ENCODE measurements around the gene TFR2. TPM values are rescaled to one million over a fixed set of nuclear protein-coding genes. Genes with fewer than 3 reads are reported as not detected.
A peak's percentile ranks its signal among the peaks of the same experiment; 100 is the strongest.

Gene TFR2
- total and polyA plus RNA-seq, 2 of the 13 experiments (the other 11 are each of a cell fraction or from before 2014, with no cell fraction given), result 36.9 to 64.2 TPM

DNA sequence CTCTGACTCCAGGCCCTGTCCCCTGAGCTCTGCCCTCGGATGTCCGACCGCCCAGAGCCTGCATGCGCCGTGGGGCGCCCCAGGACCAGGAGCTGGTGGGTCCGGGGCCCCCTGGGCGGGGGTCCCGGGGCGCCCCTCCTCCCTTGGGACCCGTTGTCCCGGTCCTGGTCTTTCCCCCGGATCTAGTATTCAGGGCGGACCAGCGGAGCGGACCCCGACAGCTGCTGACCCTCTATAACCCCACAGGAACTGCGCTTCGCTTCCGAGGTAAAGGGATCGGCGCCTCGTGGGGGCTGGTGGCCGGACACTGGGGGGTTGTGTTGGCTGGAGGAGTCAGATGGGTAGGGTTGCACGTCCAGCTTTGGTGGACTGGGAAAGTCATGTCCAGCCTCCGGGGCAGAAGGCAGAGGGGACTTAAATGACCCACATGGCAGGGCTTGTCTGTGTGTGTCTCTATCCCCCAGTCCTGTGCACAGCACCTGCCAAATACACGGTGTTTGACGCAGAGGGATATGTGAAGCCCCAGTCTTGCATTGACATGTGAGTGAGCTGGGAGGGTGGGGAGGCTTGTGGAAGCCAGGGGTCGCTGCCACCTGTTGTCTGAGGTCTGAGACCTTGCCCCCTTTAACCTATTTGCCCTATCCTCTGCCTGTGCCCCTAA is 28.5 kb downstream of the TFR2 start (continued):
- TF ChIP-seq, protein P1, sequence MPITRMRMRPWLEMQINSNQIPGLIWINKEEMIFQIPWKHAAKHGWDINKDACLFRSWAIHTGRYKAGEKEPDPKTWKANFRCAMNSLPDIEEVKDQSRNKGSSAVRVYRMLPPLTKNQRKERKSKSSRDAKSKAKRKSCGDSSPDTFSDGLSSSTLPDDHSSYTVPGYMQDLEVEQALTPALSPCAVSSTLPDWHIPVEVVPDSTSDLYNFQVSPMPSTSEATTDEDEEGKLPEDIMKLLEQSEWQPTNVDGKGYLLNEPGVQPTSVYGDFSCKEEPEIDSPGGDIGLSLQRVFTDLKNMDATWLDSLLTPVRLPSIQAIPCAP (CRISPR knock-in tag; IDR thresholded peaks at IDR 0.05; ENCODE audit: low read depth), result no peak
- TF ChIP-seq ZNF333 (CRISPR knock-in tag; IDR thresholded peaks at IDR 0.05; ENCODE audit: borderline replicate concordance) (0 out of 2 replicates have a peak, but pooled peaks have one; percentile 71), ZNF891 (CRISPR knock-in tag; IDR thresholded peaks at IDR 0.05) (no peak), PHF5A (CRISPR knock-in tag; IDR thresholded peaks at IDR 0.05; ENCODE audit: low read depth, unreplicated experiment) (no peak), NFRKB (IDR thresholded peaks at IDR 0.05) (no peak), ZNF143 (CRISPR knock-in tag; IDR thresholded peaks at IDR 0.05) (no peak), NONO (IDR thresholded peaks at IDR 0.05) (no peak), NONO (CRISPR knock-in tag; conservative IDR thresholded peaks at IDR 0.05) (no peak), MEF2D (CRISPR knock-in tag; IDR thresholded peaks at IDR 0.05) (no peak)
- TF ChIP-seq, protein P2, sequence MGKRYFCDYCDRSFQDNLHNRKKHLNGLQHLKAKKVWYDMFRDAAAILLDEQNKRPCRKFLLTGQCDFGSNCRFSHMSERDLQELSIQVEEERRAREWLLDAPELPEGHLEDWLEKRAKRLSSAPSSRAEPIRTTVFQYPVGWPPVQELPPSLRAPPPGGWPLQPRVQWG (CRISPR knock-in tag; IDR thresholded peaks at IDR 0.05; ENCODE audit: borderline replicate concordance, low read depth), result no peak
- TF ChIP-seq, protein P3, sequence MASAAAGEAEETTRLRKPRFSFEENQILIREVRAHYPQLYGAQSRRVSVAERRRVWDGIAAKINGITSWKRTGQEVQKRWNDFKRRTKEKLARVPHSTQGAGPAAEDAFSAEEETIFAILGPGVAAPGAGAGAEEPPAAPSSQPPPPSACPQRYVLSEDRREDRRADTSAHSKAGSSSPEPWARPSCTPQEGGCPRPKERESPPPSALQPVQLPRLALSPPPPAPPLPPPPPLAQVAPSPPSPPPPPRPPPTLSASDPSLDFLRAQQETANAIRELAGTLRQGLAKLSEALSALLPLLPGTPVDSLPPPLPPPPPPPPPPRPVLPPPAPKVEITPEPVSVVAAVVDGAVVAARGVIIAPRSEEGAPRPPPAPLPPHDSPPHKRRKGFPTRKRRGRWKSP (CRISPR knock-in tag; IDR thresholded peaks at IDR 0.05), result no peak
- TF ChIP-seq, protein P4, sequence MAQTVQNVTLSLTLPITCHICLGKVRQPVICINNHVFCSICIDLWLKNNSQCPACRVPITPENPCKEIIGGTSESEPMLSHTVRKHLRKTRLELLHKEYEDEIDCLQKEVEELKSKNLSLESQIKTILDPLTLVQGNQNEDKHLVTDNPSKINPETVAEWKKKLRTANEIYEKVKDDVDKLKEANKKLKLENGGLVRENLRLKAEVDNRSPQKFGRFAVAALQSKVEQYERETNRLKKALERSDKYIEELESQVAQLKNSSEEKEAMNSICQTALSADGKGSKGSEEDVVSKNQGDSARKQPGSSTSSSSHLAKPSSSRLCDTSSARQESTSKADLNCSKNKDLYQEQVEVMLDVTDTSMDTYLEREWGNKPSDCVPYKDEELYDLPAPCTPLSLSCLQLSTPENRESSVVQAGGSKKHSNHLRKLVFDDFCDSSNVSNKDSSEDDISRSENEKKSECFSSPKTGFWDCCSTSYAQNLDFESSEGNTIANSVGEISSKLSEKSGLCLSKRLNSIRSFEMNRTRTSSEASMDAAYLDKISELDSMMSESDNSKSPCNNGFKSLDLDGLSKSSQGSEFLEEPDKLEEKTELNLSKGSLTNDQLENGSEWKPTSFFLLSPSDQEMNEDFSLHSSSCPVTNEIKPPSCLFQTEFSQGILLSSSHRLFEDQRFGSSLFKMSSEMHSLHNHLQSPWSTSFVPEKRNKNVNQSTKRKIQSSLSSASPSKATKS (CRISPR knock-in tag; IDR thresholded peaks at IDR 0.05), result no peak
- TF ChIP-seq, protein P5, sequence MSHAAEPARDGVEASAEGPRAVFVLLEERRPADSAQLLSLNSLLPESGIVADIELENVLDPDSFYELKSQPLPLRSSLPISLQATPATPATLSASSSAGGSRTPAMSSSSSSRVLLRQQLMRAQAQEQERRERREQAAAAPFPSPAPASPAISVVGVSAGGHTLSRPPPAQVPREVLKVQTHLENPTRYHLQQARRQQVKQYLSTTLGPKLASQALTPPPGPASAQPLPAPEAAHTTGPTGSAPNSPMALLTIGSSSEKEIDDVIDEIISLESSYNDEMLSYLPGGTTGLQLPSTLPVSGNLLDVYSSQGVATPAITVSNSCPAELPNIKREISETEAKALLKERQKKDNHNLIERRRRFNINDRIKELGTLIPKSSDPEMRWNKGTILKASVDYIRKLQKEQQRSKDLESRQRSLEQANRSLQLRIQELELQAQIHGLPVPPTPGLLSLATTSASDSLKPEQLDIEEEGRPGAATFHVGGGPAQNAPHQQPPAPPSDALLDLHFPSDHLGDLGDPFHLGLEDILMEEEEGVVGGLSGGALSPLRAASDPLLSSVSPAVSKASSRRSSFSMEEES (CRISPR knock-in tag; IDR thresholded peaks at IDR 0.05), result no peak; the same call in 1 of the 2 replicates
- TF ChIP-seq, protein P6, sequence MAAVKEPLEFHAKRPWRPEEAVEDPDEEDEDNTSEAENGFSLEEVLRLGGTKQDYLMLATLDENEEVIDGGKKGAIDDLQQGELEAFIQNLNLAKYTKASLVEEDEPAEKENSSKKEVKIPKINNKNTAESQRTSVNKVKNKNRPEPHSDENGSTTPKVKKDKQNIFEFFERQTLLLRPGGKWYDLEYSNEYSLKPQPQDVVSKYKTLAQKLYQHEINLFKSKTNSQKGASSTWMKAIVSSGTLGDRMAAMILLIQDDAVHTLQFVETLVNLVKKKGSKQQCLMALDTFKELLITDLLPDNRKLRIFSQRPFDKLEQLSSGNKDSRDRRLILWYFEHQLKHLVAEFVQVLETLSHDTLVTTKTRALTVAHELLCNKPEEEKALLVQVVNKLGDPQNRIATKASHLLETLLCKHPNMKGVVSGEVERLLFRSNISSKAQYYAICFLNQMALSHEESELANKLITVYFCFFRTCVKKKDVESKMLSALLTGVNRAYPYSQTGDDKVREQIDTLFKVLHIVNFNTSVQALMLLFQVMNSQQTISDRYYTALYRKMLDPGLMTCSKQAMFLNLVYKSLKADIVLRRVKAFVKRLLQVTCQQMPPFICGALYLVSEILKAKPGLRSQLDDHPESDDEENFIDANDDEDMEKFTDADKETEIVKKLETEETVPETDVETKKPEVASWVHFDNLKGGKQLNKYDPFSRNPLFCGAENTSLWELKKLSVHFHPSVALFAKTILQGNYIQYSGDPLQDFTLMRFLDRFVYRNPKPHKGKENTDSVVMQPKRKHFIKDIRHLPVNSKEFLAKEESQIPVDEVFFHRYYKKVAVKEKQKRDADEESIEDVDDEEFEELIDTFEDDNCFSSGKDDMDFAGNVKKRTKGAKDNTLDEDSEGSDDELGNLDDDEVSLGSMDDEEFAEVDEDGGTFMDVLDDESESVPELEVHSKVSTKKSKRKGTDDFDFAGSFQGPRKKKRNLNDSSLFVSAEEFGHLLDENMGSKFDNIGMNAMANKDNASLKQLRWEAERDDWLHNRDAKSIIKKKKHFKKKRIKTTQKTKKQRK (IDR thresholded peaks at IDR 0.05; ENCODE audit: low read length), result no peak
- TF ChIP-seq, protein P7, sequence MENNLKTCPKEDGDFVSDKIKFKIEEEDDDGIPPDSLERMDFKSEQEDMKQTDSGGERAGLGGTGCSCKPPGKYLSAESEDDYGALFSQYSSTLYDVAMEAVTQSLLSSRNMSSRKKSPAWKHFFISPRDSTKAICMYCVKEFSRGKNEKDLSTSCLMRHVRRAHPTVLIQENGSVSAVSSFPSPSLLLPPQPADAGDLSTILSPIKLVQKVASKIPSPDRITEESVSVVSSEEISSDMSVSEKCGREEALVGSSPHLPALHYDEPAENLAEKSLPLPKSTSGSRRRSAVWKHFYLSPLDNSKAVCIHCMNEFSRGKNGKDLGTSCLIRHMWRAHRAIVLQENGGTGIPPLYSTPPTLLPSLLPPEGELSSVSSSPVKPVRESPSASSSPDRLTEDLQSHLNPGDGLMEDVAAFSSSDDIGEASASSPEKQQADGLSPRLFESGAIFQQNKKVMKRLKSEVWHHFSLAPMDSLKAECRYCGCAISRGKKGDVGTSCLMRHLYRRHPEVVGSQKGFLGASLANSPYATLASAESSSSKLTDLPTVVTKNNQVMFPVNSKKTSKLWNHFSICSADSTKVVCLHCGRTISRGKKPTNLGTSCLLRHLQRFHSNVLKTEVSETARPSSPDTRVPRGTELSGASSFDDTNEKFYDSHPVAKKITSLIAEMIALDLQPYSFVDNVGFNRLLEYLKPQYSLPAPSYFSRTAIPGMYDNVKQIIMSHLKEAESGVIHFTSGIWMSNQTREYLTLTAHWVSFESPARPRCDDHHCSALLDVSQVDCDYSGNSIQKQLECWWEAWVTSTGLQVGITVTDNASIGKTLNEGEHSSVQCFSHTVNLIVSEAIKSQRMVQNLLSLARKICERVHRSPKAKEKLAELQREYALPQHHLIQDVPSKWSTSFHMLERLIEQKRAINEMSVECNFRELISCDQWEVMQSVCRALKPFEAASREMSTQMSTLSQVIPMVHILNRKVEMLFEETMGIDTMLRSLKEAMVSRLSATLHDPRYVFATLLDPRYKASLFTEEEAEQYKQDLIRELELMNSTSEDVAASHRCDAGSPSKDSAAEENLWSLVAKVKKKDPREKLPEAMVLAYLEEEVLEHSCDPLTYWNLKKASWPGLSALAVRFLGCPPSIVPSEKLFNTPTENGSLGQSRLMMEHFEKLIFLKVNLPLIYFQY (CRISPR knock-in tag; IDR thresholded peaks at IDR 0.05; ENCODE audit: borderline replicate concordance), result no peak
